Activated T-cell treated with anti-CD3 and anti-CD28 coated beads, Interleukin-2, amount 50 U/mL, for 48 hours (primary cell): ENCODE measurements around the gene CELF2.
A peak's percentile ranks its signal among the peaks of the same experiment; 100 is the strongest.

Source experiments
- DNase-seq, 2 experiments: peaks; one replicate each; pipeline ENCODE4 v3.0.0-alpha.2; 2020

Gene CELF2

DNA sequence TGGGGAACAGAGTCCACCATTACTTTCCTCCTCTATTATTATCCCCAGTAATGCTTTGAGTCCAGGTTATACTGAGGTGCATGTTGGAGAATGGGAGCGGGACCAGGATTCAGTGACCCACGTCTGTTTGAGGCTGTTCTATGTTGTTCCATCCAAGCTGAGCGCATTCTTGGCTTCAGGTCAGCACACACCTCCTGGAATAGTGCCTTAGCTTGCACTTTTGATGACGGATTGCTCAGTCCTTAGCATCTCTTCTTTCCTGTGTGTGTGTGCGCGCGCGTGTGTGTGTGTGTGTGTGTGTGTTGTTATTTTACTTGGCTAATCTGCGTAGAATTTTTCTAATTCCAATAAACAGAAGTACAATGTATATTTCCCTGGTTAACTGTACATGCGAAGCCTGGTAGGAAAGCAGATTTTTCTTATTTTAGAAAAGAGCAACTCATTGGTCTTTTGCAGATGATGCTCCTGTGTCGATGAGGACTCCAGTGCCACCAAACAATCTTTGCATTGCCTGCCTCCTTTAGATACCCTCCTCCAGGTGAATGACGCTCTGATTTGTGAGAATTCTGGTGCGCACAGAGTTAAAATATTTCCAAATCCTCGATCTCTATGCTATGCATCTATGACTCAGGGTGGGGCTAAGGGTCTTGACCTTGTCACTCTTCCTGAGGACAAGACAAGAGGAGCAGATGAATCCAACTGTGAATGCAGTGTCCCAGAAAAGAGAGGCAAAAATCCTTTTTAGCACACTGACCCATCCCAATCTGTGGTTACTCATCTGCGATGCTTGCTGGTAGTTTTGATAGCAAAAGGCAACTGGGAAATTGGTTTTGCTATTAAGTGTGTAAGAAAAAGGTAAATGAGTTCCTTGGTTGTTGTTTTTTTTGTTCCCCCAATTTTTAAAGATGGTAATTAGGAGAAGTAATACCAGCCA is 13.3 kb upstream of the CELF2 start:
- DNase-seq: no peak

- no peak for DNase-seq
Measured at GRCh38 chr10:11005725-11006427, 11.8 kb upstream of the CELF2 start.

- no peak for DNase-seq
Measured at GRCh38 chr10:11006428-11006825, 11.2 kb upstream of the CELF2 start.

GRCh38 chr10:11007476-11008020 is 10.1 kb upstream of the CELF2 start:
- no peak for DNase-seq

DNA sequence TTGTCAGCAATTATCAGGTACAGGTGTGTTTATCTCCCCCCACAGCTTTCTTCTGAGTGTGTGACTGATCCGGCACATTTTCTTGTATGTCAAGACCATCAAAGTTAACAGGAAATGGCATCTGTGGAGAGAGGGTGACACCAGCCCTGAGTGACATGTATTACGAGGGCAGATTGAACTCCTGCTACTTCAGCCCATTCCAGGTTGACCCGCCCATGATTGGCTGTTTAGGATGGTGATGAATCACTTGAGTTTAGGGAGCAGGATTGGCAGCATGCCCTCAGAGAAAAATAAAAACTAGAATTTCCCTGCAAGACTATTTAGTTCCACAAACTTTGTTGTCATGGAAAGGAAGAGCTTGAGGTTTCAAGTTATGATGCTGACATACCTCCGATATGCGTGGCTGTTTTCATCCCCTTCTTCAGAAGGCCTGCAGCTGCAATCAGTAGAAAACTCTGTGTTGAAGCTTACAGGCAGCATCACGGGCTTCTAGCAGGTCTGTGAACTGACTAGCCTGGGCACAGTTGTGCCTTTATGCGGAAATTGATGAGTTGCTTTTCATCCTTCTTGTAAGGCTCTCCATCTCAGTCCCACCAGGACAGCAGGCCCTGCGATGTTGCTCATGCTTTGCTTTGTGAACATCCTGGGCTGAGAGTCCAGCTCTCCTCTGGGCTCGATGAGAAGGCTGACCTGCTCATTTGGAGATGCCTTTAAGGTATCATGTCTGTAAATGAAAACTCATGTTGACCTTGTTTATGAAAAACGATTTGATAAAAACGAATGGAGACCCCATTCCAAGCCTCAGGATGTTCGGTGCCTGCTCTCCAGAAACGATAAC is 8.0 kb upstream of the CELF2 start:
- peak; percentile 24 to 26 for DNase-seq

DNA sequence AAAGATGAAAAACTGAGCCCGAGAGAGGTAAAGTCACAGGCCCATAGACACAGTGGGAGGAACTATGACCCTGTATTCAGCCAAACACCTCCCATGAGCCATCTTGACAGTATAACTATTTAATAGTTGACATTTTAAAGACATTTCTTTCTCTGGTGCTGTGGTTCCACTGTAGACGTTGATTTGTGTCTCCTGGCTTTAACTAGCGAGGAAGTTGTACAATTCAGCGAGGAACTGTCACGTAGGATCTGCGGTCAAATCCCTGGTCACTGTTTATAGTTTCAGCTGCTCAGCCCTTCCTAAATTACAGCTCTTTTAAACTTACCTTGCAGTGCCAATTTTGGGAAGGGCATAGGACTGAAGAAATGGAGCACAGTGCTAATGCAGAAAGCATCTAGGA is 7.1 kb upstream of the CELF2 start:
- no peak for DNase-seq

DNA sequence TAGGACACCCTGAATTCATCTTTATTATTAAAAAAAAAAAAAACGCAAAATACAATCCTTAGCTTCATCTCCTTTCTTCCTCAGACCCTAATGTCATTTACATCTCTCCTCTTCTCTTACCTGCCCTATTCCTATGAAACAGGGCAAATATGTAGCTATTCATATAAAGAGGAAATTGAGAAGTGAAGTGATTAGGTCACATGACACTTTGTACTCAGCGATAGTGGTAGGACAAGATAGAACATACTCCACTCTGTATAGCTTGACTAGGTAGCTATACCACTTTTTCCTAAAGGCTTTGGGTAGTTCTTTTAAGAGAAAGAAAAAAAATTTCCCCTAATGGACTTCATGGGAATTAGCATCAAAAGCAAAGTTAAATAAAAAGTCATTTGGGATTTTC is 6.2 kb upstream of the CELF2 start:
- DNase-seq: no peak

DNA sequence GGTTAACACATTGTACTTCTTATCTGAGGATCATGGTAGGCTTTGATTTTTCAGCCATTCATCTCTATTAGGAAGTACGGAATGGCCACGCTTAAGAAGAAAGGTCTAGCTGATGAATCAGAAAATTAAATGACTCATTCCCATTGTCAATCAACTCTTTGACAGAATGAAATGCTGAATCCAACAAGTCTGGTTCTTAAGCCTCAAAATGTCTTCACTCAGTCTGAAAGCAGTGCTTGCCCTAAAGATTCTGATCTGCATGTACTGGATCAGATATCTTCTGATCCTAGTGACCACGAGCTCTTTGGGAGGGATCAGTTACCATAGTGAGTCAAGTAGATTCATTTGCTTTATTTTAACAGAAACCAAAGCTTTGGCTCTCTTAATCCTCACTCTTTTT is 5.7 kb upstream of the CELF2 start:
- no peak for DNase-seq

- no peak for DNase-seq
Measured at GRCh38 chr10:11012421-11013295, 5.0 kb upstream of the CELF2 start.

- no peak for DNase-seq
Measured at GRCh38 chr10:11013836-11014235, 3.8 kb upstream of the CELF2 start.

- no peak for DNase-seq
Measured at GRCh38 chr10:11014671-11015445, 2.8 kb upstream of the CELF2 start.

DNA sequence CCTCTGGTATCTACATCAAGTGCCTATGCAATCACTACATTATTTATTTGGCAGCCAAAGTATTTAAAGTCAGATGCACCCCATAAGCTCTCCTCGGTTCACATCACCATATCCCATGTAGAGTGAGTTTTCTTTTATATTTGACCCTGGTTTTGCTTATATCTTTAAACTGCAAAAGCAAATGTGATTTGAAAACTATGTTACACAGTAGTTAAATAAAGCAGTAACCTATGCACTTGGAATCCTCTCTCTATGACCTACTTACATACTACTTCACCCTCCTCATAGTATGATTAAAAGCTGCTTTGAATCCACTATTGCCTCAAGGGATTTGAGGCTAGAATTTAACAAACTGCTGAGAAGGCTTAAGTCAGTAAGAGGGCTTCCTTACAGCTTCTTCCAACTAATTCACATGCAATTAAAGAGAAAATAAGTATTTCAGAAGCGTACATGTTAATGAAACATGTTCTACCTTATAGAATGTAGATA is 2.2 kb upstream of the CELF2 start:
- no peak for DNase-seq

- peak in 1 of 2 experiments; percentile 38 for DNase-seq
Measured at GRCh38 chr10:11017000-11017569, 587 bp upstream of the CELF2 start.

DNA sequence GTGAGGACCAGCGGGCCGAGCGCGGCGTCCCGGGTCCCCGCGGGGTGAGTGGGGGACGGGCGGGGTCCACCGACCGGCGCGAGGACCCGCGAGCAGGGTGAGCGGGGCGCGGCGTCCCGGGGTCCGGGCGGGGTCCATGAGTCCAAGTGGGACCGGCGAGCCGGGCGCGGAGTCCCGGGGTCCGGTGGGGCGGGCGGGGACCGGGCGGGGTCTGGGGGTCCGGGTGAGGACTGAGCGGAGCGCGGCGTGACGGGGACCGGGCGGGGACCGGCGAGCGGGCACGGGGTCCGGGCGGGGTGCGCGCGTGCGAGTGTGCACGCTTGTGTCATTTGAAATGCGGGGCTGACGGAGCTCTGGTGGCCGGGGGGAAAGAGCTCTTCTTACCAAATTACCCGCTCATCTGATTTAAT is 765 bp downstream of the CELF2 start:
- peak; percentile 27 to 34 for DNase-seq

GRCh38 chr10:11018855-11019631 is 1.4 kb downstream of the CELF2 start:
- no peak for DNase-seq

DNA sequence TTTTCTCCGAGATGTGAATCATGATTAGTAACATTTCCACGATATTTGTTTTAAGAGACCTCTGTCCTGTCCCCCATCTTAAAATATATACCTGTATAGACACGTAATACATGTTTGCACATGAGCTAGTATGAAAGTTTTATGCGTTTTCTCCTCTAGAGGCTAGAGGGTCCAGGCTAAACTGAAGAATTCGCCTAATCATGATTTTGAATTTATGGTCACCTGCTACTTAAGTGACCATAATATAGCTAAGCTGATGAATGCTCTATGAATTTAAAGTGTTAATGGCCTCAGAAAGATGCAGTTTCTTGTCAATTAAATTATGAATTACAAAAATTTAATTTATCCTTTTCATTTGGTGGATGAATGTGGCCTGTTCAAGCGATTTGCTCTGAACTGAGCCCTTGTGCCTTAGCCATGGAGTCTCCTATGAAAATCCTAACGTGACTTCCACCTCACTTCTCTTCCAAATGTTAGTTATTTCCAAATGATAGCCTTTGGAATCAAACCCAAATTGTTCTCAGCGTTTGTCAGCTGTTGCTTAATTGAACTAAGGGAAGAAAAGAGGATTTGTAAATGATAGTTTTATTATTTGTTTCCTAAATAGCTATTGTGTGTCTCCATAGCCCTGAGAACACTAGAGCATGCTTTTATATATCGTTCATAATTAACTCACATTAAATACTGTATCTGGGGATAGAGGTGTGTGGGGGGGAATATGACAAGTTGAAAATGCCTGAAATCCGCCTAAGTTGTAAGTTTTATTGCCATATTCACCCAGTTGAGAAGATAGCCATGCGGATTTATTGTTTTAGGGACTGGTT is 2.3 kb downstream of the CELF2 start:
- DNase-seq: no peak

DNA sequence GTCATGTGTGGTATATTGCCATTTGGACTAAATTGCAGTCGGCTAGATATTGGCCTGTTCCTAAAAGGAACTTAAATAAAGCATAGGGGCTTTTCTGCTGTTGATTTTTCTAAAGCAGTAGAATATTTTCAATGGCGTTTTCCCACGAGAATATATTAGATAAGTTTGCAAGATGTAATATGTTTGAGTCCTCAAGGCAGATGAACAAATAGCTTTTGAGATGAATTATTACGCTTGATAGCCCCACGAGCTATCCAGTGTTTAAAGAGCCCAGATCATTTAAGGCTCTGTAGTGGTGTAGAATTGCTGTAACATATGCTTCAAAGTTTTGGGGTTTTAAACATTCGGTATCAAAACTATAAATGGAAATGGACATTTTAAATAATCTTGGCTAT is 2.9 kb downstream of the CELF2 start:
- DNase-seq: no peak

- DNase-seq: no peak
Measured at GRCh38 chr10:11022213-11022612, 4.5 kb downstream of the CELF2 start.
